GM18517 (cell line): ENCODE measurements around the gene PNLIPRP2.

Experiments used
- ATAC-seq: cut with Tn5 transposase; IDR thresholded peaks from one replicate; pipeline ENCODE4 v1.9.1; 2021; ENCODE audit warnings: mild to moderate bottlenecking, moderate library complexity; ENCODE audit not compliant: unreplicated experiment

Gene PNLIPRP2

GRCh38 chr10:116679351-116679750 is 58.6 kb downstream of the PNLIPRP2 start:
- ATAC-seq: no peak

DNA sequence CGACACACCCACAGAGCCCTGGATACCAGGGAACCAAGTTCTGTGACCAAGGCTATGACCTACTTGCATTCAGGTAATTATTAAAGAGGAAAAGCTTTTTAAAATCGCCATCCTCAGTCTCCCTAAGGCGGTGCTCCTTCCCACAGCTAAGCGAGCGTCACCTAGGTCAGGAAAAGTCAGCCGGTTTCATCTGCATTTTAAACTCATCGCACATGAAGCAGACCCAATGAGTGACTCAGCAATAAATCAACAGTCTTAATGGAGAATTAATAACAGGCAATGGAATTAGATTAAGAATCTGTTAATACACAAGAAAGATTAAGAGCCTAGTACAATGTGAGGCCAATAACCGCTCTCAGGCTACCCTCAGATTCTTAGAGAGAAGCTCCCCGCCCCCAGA is 62.4 kb downstream of the PNLIPRP2 start:
- no peak for ATAC-seq

DNA sequence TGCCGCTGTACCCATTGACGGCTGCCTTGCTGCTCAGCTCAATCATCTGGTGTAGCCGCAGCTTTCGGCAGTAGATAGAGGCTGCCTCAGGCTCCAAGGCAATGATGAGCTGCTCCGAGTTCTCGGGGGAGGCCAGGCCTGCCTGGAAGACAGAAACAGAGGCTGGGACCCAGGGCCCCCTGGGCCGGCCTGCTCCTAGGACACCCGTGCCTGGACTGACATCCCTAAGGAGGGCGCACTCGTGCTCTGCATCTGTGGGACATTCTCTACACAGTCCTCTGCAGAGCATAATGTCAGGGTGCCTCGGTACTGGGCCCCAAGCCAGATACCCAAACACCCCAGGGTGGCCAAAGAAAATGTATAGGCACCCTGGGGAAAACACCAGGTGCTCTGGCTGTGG is 63.1 kb downstream of the PNLIPRP2 start:
- no peak for ATAC-seq

DNA sequence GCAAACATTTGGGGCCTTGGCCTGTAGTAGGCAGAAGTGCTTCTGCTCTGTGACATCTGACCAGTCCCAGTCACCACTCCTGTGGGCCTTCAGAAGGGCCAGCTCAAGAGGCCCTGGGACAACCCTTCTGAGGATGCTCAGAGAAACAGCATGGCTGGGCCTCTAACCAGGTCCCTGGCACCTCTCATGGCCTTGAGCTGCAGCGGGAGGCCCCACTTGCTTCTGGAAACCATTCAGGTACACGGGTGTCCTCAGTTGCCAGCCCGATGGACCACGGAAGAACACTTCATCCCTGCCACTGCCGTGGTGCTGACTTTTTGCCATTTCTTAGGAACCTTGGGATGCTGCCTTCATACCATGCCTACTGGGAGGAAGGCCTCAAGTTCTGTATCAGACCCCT is 64.0 kb downstream of the PNLIPRP2 start:
- no peak for ATAC-seq

GRCh38 chr10:116685807-116686206 is 65.1 kb downstream of the PNLIPRP2 start:
- ATAC-seq: no peak

GRCh38 chr10:116686632-116687031 is 65.9 kb downstream of the PNLIPRP2 start:
- no peak for ATAC-seq

DNA sequence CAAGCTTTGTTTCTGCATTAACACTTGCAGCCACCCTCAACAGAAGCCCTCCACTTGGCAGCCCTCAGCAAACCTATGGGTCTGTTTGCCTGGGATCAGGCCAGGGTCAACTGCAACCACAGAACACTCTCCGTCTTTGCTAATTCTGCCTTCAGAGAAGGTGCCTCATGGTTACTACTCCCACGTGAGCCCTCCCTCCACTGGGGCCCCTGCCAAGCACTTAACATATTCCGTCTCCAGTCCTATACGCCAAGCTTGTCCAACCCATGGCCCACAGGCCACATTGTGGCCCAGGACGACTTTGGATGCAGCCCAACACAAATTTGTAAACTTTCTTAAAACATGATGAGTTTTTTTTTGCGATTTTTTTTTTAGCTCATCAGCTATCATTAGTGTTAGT is 66.9 kb downstream of the PNLIPRP2 start:
- no peak for ATAC-seq

DNA sequence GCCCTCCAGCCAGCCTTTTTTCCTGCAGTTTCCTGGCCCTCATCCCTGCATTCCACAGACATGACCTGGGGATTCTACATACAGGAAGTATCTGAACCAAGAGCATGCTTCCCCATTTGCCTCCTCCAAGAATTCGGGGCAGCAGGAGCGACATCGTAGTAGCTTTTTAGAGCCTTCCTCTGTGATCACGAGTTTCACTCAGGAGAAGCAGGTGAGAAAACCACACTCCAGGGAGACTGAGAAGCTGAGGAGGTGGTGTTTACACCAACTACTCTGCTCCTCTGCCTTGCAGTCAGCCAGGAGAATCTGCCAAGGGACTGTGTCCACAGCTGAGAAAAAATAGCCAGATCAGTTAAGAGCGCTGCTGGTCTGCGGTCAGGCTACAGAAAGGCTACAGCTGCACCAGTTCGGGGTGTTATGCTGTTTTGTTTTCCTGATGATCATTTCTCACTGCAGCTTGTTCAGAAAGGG is 67.5 kb downstream of the PNLIPRP2 start:
- no peak for ATAC-seq

GRCh38 chr10:116688741-116689495 is 68.2 kb downstream of the PNLIPRP2 start:
- no peak for ATAC-seq

GRCh38 chr10:116689744-116690143 is 69.0 kb downstream of the PNLIPRP2 start:
- ATAC-seq: no peak

- no peak for ATAC-seq
Observed at GRCh38 chr10:116690356-116691322, 69.9 kb downstream of the PNLIPRP2 start.

- no peak for ATAC-seq
Observed at GRCh38 chr10:116691635-116692034, 70.9 kb downstream of the PNLIPRP2 start.

DNA sequence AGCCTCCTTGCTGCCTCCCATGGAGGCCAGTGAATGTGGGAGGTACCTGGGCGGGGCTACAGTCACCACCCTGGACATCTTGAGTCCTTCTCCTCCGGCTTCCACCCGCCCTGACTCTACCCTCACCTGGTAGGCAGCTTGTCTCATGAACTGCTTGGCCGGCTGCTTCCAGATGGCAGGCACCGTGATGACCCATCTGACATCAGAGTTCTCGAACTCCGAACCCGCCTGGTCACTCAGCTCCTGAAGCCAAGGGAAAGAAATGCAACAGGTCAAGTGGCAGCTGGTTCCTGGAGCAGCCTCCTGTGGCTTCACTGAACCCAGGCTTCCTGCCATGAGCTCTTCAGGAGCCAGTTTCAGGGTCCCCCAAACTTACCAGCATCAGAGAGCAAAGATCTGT is 71.5 kb downstream of the PNLIPRP2 start:
- no peak for ATAC-seq

DNA sequence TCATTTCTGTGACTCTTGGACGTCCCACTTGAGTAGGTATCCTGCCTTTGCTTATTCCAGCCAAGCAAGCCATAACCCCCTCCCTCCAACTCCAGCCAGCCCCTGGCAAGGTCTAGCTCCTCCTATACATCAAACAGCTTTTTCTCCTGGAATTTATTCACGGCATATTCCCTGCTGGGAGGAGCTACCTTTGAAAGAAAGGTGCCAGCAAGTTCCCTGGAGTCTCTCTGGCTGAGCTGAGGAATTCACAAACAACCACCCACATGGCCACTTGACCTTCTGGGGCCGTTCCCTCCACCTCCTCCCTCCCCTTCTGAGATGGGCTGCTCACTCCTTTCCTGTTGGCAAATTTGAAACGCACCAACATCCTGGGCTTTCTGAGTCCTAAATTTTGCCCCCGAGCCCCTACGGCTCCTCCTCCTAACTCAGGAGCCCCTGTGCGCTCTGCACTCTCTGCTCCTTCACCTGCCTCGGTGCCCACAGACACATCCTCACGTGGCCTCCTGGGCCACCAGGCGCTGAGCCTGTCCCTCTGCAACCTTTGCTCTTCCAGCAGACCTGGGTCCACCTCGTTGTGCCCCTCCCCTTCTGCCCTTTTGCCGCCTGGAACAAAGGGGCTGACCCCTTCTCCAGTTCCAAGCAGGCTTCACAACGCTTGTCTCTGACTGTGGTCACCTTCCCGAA is 73.6 kb downstream of the PNLIPRP2 start:
- ATAC-seq: no peak
